Measurements from ENCODE around the gene ACOX3.

DNA sequence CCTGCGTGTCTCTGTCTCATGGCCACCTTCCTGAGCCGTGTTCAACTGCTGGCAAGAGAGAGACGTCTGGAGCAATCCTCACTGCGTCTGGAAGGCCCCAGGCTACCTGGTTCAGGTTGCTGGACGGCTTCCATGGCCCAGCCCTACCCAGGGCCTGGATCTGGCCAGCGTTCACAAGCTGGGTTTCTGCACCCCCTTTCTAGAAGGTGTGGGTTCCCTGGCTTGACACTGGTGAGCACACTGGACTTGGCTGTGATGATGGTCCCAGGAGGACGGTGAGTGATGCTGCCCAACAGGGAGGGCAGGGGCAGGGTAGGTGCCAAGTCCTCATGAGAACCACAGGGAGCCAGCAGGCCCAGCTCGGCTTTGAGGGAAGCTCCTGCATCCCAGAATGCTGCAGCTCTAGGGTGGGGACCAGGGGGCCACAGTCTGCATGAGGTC is 107.6 kb downstream of the ACOX3 start:
- TF ChIP-seq POLR2A (IDR thresholded peaks at IDR 0.05; ENCODE audit: low read depth, low read length) (no peak), TAF1 (IDR thresholded peaks at IDR 0.05; ENCODE audit: borderline replicate concordance, low read depth, low read length) (no peak)
